HG03571 (cell line): ENCODE measurements around the gene LEFTY1.

ENCODE experiments used
- ATAC-seq: cut with Tn5 transposase; IDR thresholded peaks from one replicate; pipeline ENCODE4 v1.9.1; 2021; ENCODE audit not compliant: unreplicated experiment

LEFTY1 gene

DNA sequence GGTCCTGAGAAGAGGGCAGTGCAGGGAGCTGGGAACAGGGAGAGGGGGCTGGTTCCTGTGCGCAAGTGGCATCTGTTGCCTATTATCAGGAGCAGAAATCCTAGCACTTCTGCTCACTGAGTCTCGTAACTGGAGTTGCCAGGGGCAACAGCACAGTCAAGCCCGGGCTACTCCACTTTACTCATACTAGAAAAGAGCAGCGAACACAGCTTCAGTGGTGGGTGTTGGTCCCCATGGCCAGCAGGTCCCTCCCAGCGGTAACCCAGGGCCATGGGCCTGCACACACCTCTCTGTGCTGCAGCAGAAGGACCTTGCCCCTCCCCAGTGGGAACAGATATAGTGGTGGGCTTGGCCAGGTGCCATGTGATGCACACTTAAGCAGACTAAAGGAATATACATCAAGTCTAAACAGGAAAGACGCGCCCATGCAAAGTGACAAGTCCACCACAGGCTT, 26.6 kb upstream of the LEFTY1 start:
- ATAC-seq = no peak

DNA sequence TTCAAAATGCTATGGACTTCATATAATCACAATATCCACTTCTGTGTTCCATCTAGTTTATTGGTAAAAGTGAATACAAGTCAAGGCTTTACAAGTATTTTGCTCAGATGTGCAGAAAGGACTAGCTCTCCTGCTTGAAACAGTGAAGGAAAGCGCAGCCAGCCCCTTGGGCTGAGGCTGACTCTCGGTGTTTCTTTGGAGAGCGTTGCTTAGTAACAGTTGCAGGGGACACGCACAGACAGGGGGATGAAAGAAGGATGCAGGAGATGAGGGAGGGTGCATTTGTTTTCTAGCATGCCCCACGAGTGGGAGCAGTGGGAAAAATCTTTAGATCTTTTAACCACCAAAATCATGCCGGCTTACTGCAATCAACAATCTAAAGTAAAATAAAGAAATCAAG, 26.0 kb upstream of the LEFTY1 start:
- ATAC-seq = no peak

DNA sequence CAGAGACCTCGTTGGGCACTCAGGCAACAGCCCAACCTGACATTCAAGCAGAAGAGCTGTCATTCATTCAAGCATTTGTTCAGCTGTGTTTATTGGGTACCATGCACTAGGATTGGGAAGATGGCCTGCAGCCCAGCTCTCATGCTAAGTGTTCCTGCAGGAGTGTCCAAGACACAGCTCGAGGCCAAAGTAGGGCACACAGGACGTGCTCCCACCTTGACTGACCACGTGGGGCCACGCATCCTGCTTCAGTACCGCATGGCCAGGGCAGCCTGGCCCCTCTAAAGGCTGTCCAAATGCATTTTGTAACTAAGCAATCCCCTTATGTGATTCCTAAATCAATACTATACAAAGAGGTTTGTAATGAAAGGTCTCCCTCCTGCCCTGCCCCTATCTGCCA, 25.4 kb upstream of the LEFTY1 start:
- no peak for ATAC-seq

DNA sequence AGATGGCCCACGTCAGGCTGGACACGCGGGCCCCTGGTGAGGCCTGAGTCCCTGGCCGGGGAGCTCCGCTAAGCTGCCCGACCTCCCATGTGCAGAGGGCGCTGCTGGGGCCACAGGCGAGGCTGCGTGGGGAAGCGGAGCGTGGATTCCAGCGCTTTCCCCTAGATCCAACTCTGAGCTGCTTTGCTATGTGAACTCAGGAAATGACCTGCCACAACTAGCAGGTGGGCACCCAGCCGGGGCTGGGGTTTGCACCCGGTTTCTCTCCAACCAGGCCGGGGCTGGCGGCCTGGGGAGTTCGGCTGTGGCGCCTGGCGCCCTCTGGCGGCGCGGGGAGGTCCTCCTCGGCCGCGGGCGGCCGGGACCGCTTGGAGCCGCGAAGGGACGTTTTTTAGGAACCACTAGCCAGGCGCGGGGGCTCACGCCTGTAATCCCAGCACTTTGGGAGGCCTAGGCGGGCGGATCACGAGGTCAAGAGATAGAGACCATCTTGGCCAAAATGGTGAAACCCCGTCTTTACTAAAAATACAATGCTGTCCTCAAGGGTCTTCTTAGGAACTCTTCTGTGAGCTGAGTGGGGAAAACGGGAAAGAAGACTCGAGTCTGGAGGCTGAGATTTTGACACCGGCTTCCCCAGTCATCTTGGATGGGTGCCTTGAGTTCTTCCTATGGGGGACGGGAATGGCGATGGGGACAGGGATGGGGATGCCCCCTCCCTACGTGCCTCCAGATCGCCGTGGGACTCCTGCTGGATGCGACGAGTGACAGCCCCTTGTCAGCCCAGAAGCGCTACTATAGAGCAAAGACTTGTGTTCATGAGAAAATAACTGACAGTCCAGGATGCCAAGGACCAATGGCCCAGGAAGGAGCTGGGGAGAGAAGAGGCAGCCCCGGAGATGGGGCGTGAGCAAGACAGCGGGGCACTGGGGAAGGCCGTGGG, 22.5 kb upstream of the LEFTY1 start:
- no peak for ATAC-seq

DNA sequence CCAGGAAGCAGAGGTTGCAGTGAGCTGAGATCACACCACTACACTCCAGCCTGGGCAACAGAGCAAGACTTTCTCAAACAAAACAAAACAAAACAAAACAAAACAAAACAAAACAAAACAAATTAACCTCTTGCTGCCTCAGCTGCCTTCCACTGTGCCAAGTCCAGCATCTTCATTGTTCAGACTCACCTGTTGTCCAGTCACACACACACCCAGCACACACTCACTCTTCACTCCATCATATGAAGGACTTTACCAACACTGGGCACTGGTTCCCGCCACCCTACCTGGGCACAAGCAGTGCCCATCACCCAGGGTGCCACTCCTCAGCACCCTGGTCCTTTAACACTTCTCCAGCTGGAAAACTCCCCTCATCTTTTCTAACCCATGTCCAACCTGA, 20.5 kb upstream of the LEFTY1 start:
- ATAC-seq = no peak

DNA sequence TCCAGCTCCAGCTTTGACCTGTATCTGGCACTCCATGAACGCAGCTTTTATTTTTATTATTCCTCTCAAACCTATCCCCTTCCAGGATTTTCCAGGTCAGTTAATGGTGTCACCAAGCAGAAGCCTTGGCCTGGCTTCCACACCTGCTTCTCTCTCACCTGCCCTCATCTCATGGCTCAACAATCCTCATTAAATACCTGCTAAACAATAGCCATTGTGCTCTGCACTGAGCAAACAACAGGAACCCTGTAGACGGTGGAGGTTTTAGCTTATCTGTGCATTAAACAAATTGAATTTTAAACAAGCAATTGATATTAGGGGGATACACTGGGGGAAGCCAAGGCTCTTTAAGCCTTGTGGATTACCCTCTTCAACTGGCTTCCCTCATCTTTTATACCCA, 19.8 kb upstream of the LEFTY1 start:
- no peak for ATAC-seq

DNA sequence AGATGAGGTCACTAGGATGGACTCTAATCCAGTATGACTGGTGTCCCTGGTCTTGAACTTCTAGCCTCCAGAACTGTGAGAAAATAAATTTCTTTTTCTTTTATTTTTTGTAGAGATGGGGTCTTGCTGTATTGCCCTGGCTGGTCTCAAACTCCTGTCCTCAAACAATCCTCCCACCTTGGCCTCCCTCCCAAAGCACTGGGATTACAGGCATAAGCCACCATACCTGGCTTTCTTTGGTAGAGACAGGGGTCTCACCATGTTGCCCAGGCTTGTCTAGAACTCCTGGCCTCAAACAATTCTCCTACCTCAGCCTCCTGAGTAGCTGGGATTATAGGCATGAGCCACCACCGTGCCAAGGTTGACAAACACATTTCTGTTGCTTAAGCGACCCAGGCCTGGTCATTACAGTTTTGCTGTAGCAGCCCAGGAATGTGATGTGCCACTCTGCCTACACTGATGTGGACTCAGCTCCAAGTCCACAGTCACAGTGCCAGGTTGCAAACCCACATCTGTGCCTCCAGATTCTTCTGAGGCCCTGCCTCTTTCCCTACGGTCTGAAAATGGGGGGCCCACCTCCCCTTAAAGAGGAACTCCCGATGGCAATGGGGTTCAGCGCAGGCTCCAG, 19.2 kb upstream of the LEFTY1 start:
- ATAC-seq = no peak

DNA sequence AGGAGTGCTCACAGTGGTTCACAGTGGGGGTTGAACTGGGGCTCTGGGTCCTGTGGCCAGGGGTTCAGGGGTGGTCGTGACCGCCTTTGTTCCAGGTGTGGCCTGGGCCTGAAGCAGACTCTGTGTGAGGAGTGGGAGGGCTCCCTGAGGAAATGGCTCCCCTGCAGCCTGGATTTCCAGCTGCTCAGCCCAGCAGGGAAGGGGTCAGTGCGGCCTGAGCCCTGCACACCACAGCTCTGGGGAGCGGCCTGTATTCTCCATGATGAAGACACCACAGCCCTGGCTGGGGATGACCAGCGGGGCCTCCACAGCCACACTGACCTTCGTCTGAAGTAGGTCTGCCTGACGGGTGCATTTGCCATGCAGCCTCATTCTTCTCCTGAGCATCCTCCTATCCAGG, 18.4 kb upstream of the LEFTY1 start:
- ATAC-seq = no peak

DNA sequence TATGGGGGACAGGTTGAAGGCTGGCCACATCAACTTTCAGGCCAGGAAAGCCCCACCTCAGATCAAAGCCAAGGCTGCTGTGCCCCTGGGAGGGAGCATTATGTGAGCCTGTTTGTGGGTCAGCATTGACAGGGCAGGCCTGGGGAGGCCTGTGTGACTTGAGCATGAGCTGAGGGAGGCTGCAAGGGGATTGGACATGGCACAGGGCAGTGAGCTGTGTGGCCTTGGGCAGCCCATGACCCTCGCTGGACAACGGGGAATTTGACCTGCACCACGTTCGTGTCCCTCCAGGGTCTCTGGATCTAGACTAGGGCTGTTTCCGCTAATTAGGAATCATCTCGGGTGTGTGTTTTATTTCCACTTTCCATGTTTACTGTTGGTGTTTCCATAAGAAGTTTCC, 17.5 kb upstream of the LEFTY1 start:
- no peak for ATAC-seq

DNA sequence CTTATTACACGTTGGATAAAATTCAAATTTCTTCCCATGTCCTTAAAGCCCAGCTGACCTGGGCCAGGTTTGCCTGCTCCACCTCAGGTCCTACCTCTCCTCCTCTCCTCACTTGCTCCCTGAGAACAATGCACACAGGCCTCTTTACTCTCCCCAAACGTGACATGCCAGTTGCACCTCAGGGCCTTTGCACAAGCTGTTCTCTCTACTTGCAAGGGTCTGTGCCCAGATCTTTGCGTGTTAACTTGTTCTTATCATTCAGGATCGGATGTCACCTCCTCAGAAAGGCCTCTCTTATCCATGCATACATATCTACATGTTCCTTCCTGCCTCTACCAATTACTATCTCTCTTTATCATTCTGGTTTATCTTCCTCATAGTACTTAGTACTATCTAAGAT, 14.7 kb upstream of the LEFTY1 start:
- ATAC-seq = no peak

DNA sequence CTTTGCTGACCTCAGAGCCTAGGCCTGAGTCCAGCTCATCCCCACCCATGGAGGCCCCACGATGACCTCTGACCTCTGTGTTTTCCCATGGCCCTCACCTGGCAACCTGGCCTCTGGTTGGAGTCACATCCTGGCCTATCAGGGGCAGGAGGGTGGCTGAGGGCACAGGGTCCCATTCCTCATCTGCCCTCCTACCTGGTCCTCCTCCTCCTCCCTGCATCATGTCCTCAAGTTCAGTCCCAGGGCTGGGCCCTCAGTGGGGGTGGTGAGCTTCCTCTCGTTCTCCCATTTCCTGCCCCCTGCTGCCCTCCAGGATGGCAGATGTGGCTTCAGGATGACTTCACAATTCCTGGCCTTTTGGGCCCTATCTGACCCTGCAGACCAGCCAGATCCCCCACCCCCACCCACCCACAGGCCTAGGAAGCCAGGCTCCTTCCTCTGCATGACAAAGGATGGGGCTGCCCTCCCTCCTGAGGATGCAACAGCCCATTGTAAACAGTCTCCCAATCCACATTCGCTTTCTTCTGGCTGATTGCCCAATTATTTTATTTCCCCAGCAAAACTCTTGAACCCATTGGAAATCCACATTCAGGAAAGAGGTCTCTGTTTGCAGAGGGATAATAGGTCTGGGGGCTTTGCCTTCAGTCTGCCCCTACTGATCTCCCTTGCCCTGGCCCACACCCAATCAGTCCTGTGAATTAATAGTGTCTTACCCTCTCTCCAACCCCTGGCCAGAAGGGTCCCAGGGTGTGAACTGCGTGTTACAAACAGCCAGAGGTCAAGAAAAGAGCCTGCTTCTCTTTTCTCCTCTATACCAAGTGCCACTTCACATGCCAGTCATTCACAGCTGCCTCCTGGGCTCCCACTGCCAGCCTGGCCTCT, 10.3 kb upstream of the LEFTY1 start:
- no peak for ATAC-seq

DNA sequence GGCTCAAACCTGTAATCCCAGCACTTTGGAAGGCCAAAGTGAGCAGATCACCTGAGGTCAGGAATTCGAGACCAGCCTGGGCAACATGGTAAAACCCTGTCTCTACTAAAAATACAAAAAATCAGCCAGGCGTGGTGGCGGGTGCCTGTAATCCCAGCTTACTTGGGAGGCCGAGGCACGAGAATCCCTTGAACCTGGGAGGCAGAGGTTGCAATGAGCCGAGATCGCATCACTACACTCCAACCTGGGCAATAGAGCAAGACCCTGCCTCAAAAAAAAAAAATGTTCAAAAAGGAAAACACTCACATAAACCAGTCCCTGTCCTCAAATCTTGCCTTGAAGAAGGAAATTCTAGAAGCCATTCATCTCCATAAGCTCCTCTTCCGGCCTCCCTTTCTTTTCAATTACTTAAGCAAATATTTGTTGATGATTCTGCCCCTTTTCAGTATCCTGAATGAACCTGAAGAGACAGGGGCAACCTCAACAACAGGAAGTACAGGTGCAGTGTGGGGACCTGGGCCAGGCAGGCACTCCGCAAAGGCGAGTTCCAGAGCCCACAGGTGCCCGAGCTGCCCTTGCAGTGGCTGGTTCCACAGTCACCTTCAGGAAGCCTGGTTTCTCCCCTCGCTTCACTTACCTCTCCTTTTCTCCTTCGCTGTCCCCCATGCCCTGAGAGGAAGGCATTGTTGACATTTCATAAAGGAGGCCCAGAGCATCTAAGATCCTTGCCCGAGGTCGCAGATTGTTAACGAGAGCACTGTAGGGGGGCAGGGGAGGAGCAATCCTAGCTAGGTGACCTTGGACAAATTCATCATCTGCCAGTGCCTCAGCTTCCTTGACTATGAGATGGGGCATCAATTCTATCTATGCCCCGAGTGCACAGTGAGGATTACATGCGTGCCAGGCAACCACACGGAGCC, 8.9 kb upstream of the LEFTY1 start:
- ATAC-seq = no peak

DNA sequence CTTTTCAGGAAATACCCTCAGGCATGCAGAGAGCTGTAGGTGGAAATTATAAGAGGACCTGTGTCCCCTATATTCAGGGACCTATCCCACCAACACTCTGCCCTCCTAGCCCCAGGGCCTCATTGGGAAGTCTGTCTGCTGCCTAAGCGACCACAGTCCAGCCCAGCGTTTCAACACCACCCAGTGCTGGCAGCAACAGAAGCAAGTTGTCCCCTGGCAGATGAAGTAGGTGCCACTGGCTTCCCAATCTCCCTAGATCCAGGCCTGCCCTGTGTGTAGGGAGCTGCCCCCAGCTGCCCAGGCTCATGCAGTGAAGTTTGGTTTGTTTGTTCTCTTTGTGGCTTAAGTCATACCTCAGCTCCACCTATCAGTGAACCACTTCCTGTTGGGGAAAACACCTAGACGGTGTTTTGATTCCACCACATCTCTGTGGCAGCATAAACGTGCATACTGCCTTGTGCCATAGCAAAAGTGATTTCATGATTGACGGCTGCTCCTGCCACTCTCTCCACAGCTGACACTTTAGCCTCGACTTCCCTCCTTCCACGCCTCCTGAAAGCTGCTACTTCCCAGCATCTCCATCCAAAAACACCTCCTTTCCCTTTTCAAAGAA, 8.1 kb upstream of the LEFTY1 start:
- peak; percentile 100 for ATAC-seq

DNA sequence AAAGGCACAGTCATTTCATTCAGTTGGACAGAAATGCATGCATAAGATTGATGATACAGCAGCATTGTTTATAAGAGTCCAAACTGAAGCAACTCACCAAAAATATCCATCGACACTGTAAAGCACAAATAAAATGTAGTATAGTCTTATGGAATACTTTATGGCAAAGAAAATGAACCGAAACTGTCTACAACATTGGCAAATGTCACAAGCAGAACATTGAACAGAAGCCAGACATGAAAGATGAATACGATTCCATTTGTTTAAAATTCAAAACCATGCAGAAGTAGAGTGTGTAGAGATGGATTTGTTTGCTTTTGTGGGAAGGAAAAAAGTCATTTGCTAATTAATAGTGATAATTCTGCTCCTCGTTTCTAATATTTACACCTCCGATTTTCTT, 7.5 kb upstream of the LEFTY1 start:
- no peak for ATAC-seq

DNA sequence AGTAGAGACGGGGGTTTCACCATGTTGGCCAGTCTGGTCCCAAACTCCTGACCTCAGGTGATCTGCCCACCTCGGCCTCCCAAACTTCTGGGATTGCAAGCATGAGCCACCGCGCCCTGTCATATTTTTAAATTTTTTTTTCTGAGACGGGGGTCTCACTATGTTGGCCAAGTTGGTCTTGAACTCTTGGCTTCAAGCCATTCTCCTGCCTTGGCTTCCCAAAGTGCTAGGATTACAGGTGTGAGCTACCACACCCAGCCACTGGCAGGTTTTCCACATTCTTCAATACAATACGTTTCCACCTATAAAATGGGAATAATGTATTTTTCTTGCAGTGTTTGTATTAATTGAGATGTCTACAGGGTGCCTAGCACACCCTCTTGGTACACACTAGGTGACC, 3.4 kb upstream of the LEFTY1 start:
- ATAC-seq = no peak

DNA sequence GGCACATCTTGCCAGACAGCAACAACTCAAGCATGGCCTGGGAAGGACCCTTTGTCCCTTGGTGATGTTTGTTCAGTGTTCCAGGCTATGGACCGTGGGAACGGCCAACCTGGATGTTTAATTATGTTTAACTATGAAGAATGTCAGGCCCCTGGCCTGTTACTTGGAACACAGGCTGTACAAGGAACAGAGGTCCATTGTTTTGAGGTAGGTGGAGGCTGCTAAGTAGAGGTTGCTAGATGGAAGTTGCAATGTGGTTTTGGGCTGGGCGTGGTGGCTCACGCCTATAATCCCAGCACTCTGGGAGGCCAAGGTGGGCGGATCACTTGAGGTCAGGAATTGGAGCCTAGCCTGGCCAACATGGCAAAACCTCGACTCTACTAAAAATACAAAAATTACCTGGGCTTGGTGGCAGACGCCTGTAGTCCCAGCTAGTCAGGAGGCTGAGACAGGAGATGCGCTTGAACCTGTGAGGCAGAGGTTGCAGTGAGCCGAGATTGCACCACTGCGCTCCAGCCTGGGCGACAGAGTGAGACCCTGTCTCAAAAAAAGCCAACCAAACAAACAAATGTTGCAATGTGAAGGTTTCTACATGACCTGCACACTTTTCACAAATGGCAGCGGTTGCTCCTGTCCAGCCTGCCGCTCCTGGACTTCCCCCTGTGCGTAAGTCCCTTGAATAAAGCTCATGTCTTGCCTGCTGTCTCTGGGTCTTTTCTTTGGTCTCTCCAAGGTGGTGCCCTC, 2.5 kb upstream of the LEFTY1 start:
- ATAC-seq = no peak

DNA sequence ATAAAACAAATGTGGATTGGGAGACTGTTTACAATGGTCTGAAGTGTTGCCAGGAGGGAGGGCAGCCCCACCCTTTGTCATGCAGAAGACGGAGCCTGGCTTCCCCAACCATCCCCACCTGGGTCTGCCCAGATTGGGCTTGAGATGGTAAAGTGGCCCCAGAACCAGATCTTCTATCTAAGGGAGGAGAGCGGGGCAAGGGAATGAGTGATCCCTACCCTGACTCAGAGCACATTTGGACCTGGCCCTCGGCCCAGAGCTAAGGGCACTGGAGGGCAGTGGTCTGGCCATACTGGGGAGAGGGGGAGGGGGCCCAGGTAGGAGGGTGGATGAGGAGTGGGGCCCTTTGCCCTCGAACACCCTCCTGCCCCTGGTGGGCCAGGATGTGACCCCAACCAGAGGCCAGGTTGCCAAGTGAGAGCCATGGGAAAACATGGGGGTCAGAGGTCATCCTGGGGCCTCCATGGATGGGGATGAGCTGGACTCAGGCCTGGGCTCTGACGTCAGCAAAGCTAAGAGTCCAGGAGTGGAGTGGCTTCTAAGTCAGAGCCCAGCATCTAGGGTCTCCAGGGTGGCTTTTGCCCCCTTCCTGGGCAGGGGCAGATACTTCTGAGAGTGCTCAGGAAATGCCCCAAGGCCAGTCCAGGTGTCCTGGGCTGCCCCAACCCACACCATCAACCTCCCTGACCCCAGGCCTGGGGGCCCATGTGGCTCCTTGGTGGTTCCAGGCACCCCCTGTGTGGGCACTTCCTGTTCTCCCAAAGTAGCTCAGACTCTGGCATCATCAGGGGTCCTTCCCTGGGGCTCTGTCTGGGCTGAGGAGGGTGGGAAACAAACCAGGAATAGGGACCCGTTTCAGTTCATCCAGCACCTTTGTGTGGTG, 1.6 kb upstream of the LEFTY1 start:
- no peak for ATAC-seq

DNA sequence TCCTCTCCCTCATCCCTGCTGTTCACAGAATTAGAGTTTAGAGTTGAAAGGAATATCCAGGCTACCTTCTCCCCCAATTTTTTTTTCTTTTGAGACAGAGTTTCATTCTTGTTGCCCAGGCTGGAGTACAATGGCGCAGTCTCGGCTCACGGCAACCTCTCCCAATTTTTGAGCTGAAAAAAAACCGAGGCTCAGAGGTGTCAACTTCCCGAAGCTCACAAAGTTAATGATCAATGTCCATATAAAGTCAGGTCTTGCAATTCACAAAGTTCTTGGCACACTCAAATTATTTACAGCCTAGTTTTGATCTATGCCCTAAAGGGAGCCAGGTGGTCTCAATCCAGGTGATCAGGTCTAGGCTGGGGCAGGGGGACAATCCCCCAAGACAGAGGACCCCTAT, 797 bp upstream of the LEFTY1 start:
- ATAC-seq = no peak
